Liver (tissue), 9 donors: ENCODE results near the gene ATP11A. TPM values are rescaled to one million over a fixed set of nuclear protein-coding genes. Genes with fewer than 3 reads are reported as not detected.

Source experiments
- DNase-seq: peaks from one replicate; pipeline ENCODE4 v3.0.0-alpha.2; 2017; ENCODE audit warnings: low spot score
- H3K27ac ChIP-seq, 2 donors: one replicate each; pipeline ENCODE4 v1.7.0; 2013; ENCODE audit warnings: inconsistent platforms in 2 of 2, low read length in 2 of 2, control low read depth in 1 of 2, low read depth in 1 of 2, mild to moderate bottlenecking in 1 of 2
- H3K27me3 ChIP-seq, 4 donors: one replicate each; pipeline versions ENCODE4 v1.6.1 to v1.7.0; 2013; ENCODE audit warnings: low read length in 3 of 4, inconsistent platforms in 1 of 4, mild to moderate bottlenecking in 1 of 4, moderate library complexity in 1 of 4; ENCODE audit not compliant: control insufficient read depth in 4 of 4, insufficient read depth in 4 of 4
- H3K36me3 ChIP-seq, 4 donors: one replicate each; pipeline versions ENCODE4 v1.6.1 to v1.7.0; 2013; ENCODE audit warnings: low read length in 3 of 4, mild to moderate bottlenecking in 3 of 4, low read depth in 1 of 4, moderate library complexity in 1 of 4; ENCODE audit not compliant: control insufficient read depth in 4 of 4, insufficient read depth in 3 of 4
- H3K4me1 ChIP-seq, 4 donors: one replicate each; pipeline versions ENCODE4 v1.6.1 to v1.7.0; 2013; ENCODE audit warnings: low read length in 3 of 4, mild to moderate bottlenecking in 3 of 4, moderate library complexity in 1 of 4; ENCODE audit not compliant: control insufficient read depth in 4 of 4, insufficient read depth in 4 of 4
- H3K4me3 ChIP-seq, 3 donors: one replicate each; pipeline versions ENCODE4 v1.6.1 to v1.7.0; 2013; ENCODE audit warnings: low read length in 3 of 3, control low read depth in 1 of 3, low read depth in 1 of 3, mild to moderate bottlenecking in 1 of 3
- H3K9ac ChIP-seq, 2 donors: one replicate each; pipeline ENCODE4 v1.7.0; 2013; ENCODE audit warnings: low read length in 2 of 2, mild to moderate bottlenecking in 2 of 2, moderate library complexity in 2 of 2, control low read depth in 1 of 2, low read depth in 1 of 2
- H3K9me3 ChIP-seq, 4 donors: one replicate each; pipeline versions ENCODE4 v1.6.1 to v1.7.0; 2013; ENCODE audit warnings: low read length in 3 of 4; ENCODE audit not compliant: control insufficient read depth in 4 of 4
- ATF3 ChIP-seq: IDR thresholded peaks from 2 replicates; pipeline ENCODE4 v1.6.1; 2016; ENCODE audit warnings: antibody characterized with exemption
- CTCF ChIP-seq: fragments of 150-350 bp; IDR thresholded peaks from 2 replicates; pipeline ENCODE4 v1.5.1; 2017; ENCODE audit warnings: improper control_type of control experiment, low read depth, low read length; ENCODE audit not compliant: missing input control
- EGR1 ChIP-seq, 2 donors: IDR thresholded peaks; 2 replicates each; pipeline ENCODE4 v1.6.1; 2016 to 2018; ENCODE audit warnings: antibody characterized with exemption in 2 of 2, low read depth in 2 of 2
- FOXA2 ChIP-seq: IDR thresholded peaks from 2 replicates; pipeline ENCODE4 v1.6.1; 2016; ENCODE audit warnings: antibody characterized with exemption
- HNF4A ChIP-seq, 2 donors: conservative IDR thresholded peaks; 2 replicates each; pipeline ENCODE4 v1.6.1; 2016; ENCODE audit warnings: antibody characterized with exemption in 2 of 2, mild to moderate bottlenecking in 2 of 2
- HNF4G ChIP-seq: IDR thresholded peaks from 2 replicates; pipeline ENCODE4 v1.6.1; 2016; ENCODE audit warnings: antibody characterized with exemption
- JUND ChIP-seq, 2 donors: IDR thresholded peaks; 2 replicates each; pipeline ENCODE4 v1.6.1; 2016; ENCODE audit warnings: antibody characterized with exemption in 2 of 2
- MAX ChIP-seq: IDR thresholded peaks from 2 replicates; pipeline ENCODE4 v1.6.1; 2016; ENCODE audit warnings: antibody characterized with exemption
- NR2F2 ChIP-seq: IDR thresholded peaks from 2 replicates; pipeline ENCODE4 v1.6.1; 2016; ENCODE audit warnings: antibody characterized with exemption
- RAD21 ChIP-seq, 2 donors: IDR thresholded peaks; 2 replicates each; pipeline ENCODE4 v1.6.1; 2016; ENCODE audit warnings: antibody characterized with exemption in 2 of 2, mild to moderate bottlenecking in 2 of 2
- REST ChIP-seq: IDR thresholded peaks from 2 replicates; pipeline ENCODE4 v1.6.1; 2016; ENCODE audit warnings: antibody characterized with exemption, mild to moderate bottlenecking
- RXRA ChIP-seq, 2 donors: IDR thresholded peaks; 2 replicates each; pipeline ENCODE4 v1.6.1; 2017 to 2018; ENCODE audit warnings: antibody characterized with exemption in 2 of 2, mild to moderate bottlenecking in 1 of 2
- SP1 ChIP-seq: IDR thresholded peaks from 2 replicates; pipeline ENCODE4 v1.6.1; 2018; ENCODE audit warnings: antibody characterized with exemption, mild to moderate bottlenecking
- TAF1 ChIP-seq: conservative IDR thresholded peaks from 2 replicates; pipeline ENCODE4 v1.6.1; 2016; ENCODE audit warnings: antibody characterized with exemption, mild to moderate bottlenecking
- YY1 ChIP-seq: IDR thresholded peaks from 2 replicates; pipeline ENCODE4 v1.6.1; 2016; ENCODE audit warnings: antibody characterized with exemption, mild to moderate bottlenecking
- ZBTB33 ChIP-seq: IDR thresholded peaks from 2 replicates; pipeline ENCODE4 v1.6.1; 2016; ENCODE audit warnings: antibody characterized with exemption
- WGBS: extraction: QIAGEN DNeasy Blood & Tissue Kit; methylation state at CpG from one replicate; pipeline ENCODE4 v1.1.7; 2013; 5-methylcytosine and 5-hydroxymethylcytosine counted together
- polyA plus RNA-seq, 2 donors: library from polyadenylated mRNA; stranded (reverse) in 1 of 2; unstranded in 1 of 2; fragments of 200-250 nt in 1 of 2; fragments of >200 nt in 1 of 2; fragmentation: Nextera tagmentation in 1 of 2; extraction: Ambion mirVana in 1 of 2; gene quantifications; one replicate each; pipeline versions ENCODE4 v1.2.1 to v1.2.3, GENCODE V29; 2013 to 2015
- total RNA-seq, 2 donors: library from RNA; depleted of rRNA; stranded (reverse); fragments of >200 nt; gene quantifications; one replicate each; pipeline ENCODE4 v1.2.3, GENCODE V29; 2014
- donor health status: healthy.
- donor health status: healthy.
- donor health status: healthy.
- donor health status: healthy.
- donor health status: healthy.

ATP11A gene
- total and polyA plus RNA-seq, 4 donors, result 8.7 to 27.9 (median 13.8) TPM

- 88% methylated on average over 2 of the region's 2 CpGs for WGBS
- no peak overlapping the region for H3K27ac ChIP-seq
- TF ChIP-seq SP1, result no peak
- TF ChIP-seq ZBTB33, result no peak
- TF ChIP-seq NR2F2, result no peak
- no peak for TF ChIP-seq TAF1
- TF ChIP-seq RAD21 (IDR thresholded peaks at IDR 0.05), result no peak
- TF ChIP-seq FOXA2, result no peak
- TF ChIP-seq CTCF, result no peak
- no peak for TF ChIP-seq YY1
- no peak for TF ChIP-seq REST
- H3K4me3 ChIP-seq, result no peak overlapping the region
- H3K9ac ChIP-seq, result no peak overlapping the region
- no peaks in the 10 kb centered on the region for H3K27me3 ChIP-seq
- peaks cover 0 to 1% (median 0%) of the 10 kb centered on the region in 4 donors for H3K4me1 ChIP-seq
- H3K9me3 ChIP-seq, result no peaks in the 10 kb centered on the region
- DNase-seq, result no peak
- H3K36me3 ChIP-seq, result peaks cover 2 to 13% (median 5%) of the 10 kb centered on the region in 4 donors
Observed at GRCh38 chr13:112802802-112803195, 113.0 kb downstream of the ATP11A start.

- H3K4me1 ChIP-seq, result peaks cover 0 to 1% (median 0%) of the 10 kb centered on the region in 4 donors
- peaks cover 0 to 14% (median 5%) of the 10 kb centered on the region in 4 donors for H3K36me3 ChIP-seq
- no peaks in the 10 kb centered on the region for H3K27me3 ChIP-seq
- DNase-seq, result no peak
- no peak overlapping the region for H3K4me3 ChIP-seq
- H3K27ac ChIP-seq, result no peak overlapping the region
- H3K9me3 ChIP-seq, result no peaks in the 10 kb centered on the region
- H3K9ac ChIP-seq, result no peak overlapping the region
- 74% methylated on average over 7 of the region's 7 CpGs for WGBS
- TF ChIP-seq FOXA2, result no peak
- no peak for TF ChIP-seq SP1
Observed at GRCh38 chr13:112803422-112803821, 113.6 kb downstream of the ATP11A start.

GRCh38 chr13:112804374-112804773 lies 114.5 kb downstream of the ATP11A start:
- Histone ChIP-seq H3K4me3 (no peak overlapping the region), H3K9me3 (no peaks in the 10 kb centered on the region), H3K36me3 (peaks cover 3 to 19% (median 5%) of the 10 kb centered on the region in 4 donors), H3K9ac (no peak overlapping the region), H3K27ac (no peak overlapping the region), H3K27me3 (no peaks in the 10 kb centered on the region), H3K4me1 (peaks cover 0 to 1% (median 0%) of the 10 kb centered on the region in 4 donors)
- DNase-seq, result no peak
- 88% methylated on average over 5 of the region's 5 CpGs for WGBS
- no peak for TF ChIP-seq REST
- TF ChIP-seq HNF4G, result no peak
- no peak for TF ChIP-seq SP1
- TF ChIP-seq MAX, result no peak
- no peak for TF ChIP-seq RXRA (IDR thresholded peaks at IDR 0.05)
- TF ChIP-seq HNF4A (conservative IDR thresholded peaks at IDR 0.05), result no peak
- no peak for TF ChIP-seq ATF3
- no peak for TF ChIP-seq JUND (IDR thresholded peaks at IDR 0.05)
- TF ChIP-seq NR2F2, result no peak
- TF ChIP-seq YY1, result no peak
- TF ChIP-seq EGR1 (IDR thresholded peaks at IDR 0.05; ENCODE audit: low read depth in 2 of 2), result no peak
- TF ChIP-seq FOXA2, result no peak
- TF ChIP-seq RAD21 (IDR thresholded peaks at IDR 0.05), result no peak
